Neural cell (in vitro differentiated cells): ENCODE measurements around the gene USP31. TPM values are rescaled to one million over a fixed set of nuclear protein-coding genes. Genes with fewer than 3 reads are reported as not detected.

Experiments
- H2AFZ ChIP-seq: fragments of 200-600, 300-800 bp; sonication (generic), shearing (Covaris generic); 2 replicates; pipeline ENCODE4 v1.6.0; 2014; ENCODE audit warnings: low read depth, mild to moderate bottlenecking, antibody characterized with exemption, low read length, moderate library complexity
- H3F3A ChIP-seq: fragments of 200-600 bp; shearing (Covaris generic); 2 replicates; pipeline ENCODE4 v1.6.1; 2016; ENCODE audit warnings: mild to moderate bottlenecking, moderate library complexity, mixed read lengths, antibody characterized with exemption, low read length; ENCODE audit not compliant: insufficient read depth, poor library complexity, severe bottlenecking
- H3K27ac ChIP-seq: fragments of 200-600, 300-800 bp; sonication (generic), shearing (Covaris generic); 2 replicates; pipeline ENCODE4 v1.5.1; 2014; ENCODE audit warnings: mild to moderate bottlenecking, low read length, moderate library complexity
- H3K27me3 ChIP-seq: fragments of 300-800, 200-600 bp; sonication (generic), shearing (Covaris generic); 2 replicates; pipeline ENCODE4 v1.6.0; 2014; ENCODE audit warnings: mild to moderate bottlenecking, low read depth, low read length, moderate library complexity; ENCODE audit not compliant: insufficient read depth
- H3K36me3 ChIP-seq: fragments of 300-800, 200-600 bp; sonication (generic), shearing (Covaris generic); 2 replicates; pipeline ENCODE4 v1.5.1; 2014; ENCODE audit warnings: mild to moderate bottlenecking, antibody characterized with exemption, low read length, moderate library complexity; ENCODE audit not compliant: insufficient read depth
- H3K4me2 ChIP-seq: fragments of 300-800, 200-600 bp; sonication (generic), shearing (Covaris generic); 2 replicates; pipeline ENCODE4 v1.6.0; 2014; ENCODE audit warnings: mild to moderate bottlenecking, low read length
- H3K4me3 ChIP-seq: fragments of 300-800, 200-600 bp; sonication (generic), shearing (Covaris generic); 2 replicates; pipeline ENCODE4 v1.5.1; 2014; ENCODE audit warnings: mild to moderate bottlenecking, low read length, moderate library complexity
- H3K79me2 ChIP-seq: fragments of 200-600 bp; shearing (Covaris generic); replicated peaks from 2 replicates; pipeline ENCODE4 v1.6.0; 2014; ENCODE audit warnings: mild to moderate bottlenecking, low read length, moderate library complexity; ENCODE audit not compliant: insufficient read depth
- H3K9ac ChIP-seq: fragments of 300-800, 200-600 bp; sonication (generic), shearing (Covaris generic); 2 replicates; pipeline ENCODE4 v1.6.1; 2016; ENCODE audit warnings: mild to moderate bottlenecking, low read length, mixed read lengths
- H3K9me2 ChIP-seq: fragments of 200-600 bp; shearing (Covaris generic); 2 replicates; pipeline ENCODE4 v1.6.1; 2016; ENCODE audit warnings: mild to moderate bottlenecking, low read length, mixed read lengths; ENCODE audit not compliant: insufficient read depth
- H3K9me3 ChIP-seq: fragments of 200-600, 300-800 bp; sonication (generic), shearing (Covaris generic); 2 replicates; pipeline ENCODE4 v1.6.1; 2016; ENCODE audit warnings: mild to moderate bottlenecking, mixed run types, low read length, moderate library complexity, mixed read lengths
- H4K20me1 ChIP-seq: fragments of 200-600 bp; shearing (Covaris generic); 2 replicates; pipeline ENCODE4 v1.6.1; 2016; ENCODE audit warnings: mild to moderate bottlenecking, mixed run types; ENCODE audit not compliant: insufficient read depth
- EP300 ChIP-seq: fragments of 450-650 bp; conservative IDR thresholded peaks from 2 replicates; pipeline ENCODE4 v1.6.1; 2014; ENCODE audit warnings: antibody characterized with exemption, mild to moderate bottlenecking, moderate library complexity; ENCODE audit not compliant: poor library complexity, severe bottlenecking
- EZH2 ChIP-seq: fragments of 200-600, 300-800 bp; shearing (Covaris generic), sonication (generic); IDR thresholded peaks from 2 replicates; pipeline ENCODE4 v1.6.1; 2014; ENCODE audit warnings: antibody characterized with exemption, low read length, borderline replicate concordance, mild to moderate bottlenecking; ENCODE audit not compliant: insufficient read depth, poor library complexity, severe bottlenecking
- MXI1 ChIP-seq: fragments of 450-650 bp; conservative IDR thresholded peaks from 2 replicates; pipeline ENCODE4 v1.6.1; 2014; ENCODE audit warnings: antibody characterized with exemption, mild to moderate bottlenecking; ENCODE audit not compliant: poor library complexity, severe bottlenecking
- POLR2AphosphoS5 ChIP-seq: IDR thresholded peaks from 2 replicates; pipeline ENCODE4 v1.6.1; 2012
- RAD21 ChIP-seq: fragments of 450-650 bp; conservative IDR thresholded peaks from 2 replicates; pipeline ENCODE4 v1.6.1; 2014; ENCODE audit warnings: antibody characterized with exemption, mild to moderate bottlenecking, moderate library complexity
- REST ChIP-seq: IDR thresholded peaks from 2 replicates; pipeline ENCODE4 v1.6.1; 2012; ENCODE audit warnings: borderline replicate concordance
- SMC3 ChIP-seq: fragments of 450-650 bp; conservative IDR thresholded peaks from 2 replicates; pipeline ENCODE4 v1.6.1; 2014; ENCODE audit warnings: antibody characterized with exemption, mild to moderate bottlenecking, moderate library complexity; ENCODE audit not compliant: poor library complexity
- TAF1 ChIP-seq: IDR thresholded peaks from 2 replicates; pipeline ENCODE4 v1.6.1; 2012; ENCODE audit warnings: low read depth
- polyA plus RNA-seq: library from polyadenylated mRNA; depleted of rRNA; stranded (reverse); fragments of >200 nt; gene quantifications from 2 replicates; pipeline ENCODE4 v1.2.3, GENCODE V29; 2014
- TF ChIP-seq, protein P1 (sequence below): fragments of 450-650 bp; IDR thresholded peaks from 2 replicates; pipeline ENCODE4 v1.5.1; 2014; ENCODE audit warnings: antibody characterized with exemption, mild to moderate bottlenecking, moderate library complexity; ENCODE audit not compliant: poor library complexity, severe bottlenecking

USP31 gene
- polyA plus RNA-seq, 1 donor from 2014 or later, result 5.8 TPM

- Histone ChIP-seq H3K9ac (no peak overlapping the region), H4K20me1 (no peaks in the 10 kb centered on the region), H3K27me3 (no peaks in the 10 kb centered on the region), H3K27ac (no peak overlapping the region), H3F3A (no peaks in the 10 kb centered on the region), H2AFZ (no peak overlapping the region), H3K4me2 (no peak overlapping the region), H3K36me3 (no peaks in the 10 kb centered on the region), H3K79me2 (no peaks in the 10 kb centered on the region), H3K4me3 (no peak overlapping the region), H3K9me2 (no peaks in the 10 kb centered on the region), H3K9me3 (no peaks in the 10 kb centered on the region)
- no peak for TF ChIP-seq SMC3
- no peak for TF ChIP-seq TAF1
- no peak for TF ChIP-seq MXI1
- TF ChIP-seq, protein P1, sequence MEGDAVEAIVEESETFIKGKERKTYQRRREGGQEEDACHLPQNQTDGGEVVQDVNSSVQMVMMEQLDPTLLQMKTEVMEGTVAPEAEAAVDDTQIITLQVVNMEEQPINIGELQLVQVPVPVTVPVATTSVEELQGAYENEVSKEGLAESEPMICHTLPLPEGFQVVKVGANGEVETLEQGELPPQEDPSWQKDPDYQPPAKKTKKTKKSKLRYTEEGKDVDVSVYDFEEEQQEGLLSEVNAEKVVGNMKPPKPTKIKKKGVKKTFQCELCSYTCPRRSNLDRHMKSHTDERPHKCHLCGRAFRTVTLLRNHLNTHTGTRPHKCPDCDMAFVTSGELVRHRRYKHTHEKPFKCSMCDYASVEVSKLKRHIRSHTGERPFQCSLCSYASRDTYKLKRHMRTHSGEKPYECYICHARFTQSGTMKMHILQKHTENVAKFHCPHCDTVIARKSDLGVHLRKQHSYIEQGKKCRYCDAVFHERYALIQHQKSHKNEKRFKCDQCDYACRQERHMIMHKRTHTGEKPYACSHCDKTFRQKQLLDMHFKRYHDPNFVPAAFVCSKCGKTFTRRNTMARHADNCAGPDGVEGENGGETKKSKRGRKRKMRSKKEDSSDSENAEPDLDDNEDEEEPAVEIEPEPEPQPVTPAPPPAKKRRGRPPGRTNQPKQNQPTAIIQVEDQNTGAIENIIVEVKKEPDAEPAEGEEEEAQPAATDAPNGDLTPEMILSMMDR, result no peak
- no peak for TF ChIP-seq REST
Observed at GRCh38 chr16:23062524-23062923, 86.7 kb downstream of the USP31 start.

GRCh38 chr16:23061669-23062068, 87.6 kb downstream of the USP31 start:
- H3F3A ChIP-seq, result no peaks in the 10 kb centered on the region
- H3K4me3 ChIP-seq, result no peak overlapping the region
- H3K36me3 ChIP-seq, result no peaks in the 10 kb centered on the region
- no peak overlapping the region for H3K4me2 ChIP-seq
- H3K9me2 ChIP-seq, result no peaks in the 10 kb centered on the region
- no peak for TF ChIP-seq REST
- no peak for TF ChIP-seq TAF1
- TF ChIP-seq SMC3, result no peak
- TF ChIP-seq RAD21, result no peak
- TF ChIP-seq, protein P1, result no peak
- TF ChIP-seq EP300, result no peak
- no peak for TF ChIP-seq MXI1
- TF ChIP-seq EZH2, result no peak
- no peak for TF ChIP-seq POLR2AphosphoS5
- H3K27me3 ChIP-seq, result no peaks in the 10 kb centered on the region
- no peak overlapping the region for H2AFZ ChIP-seq
- H3K9me3 ChIP-seq, result peaks cover 3% of the 10 kb centered on the region
- no peak overlapping the region for H3K27ac ChIP-seq
- no peak overlapping the region for H3K9ac ChIP-seq
- no peaks in the 10 kb centered on the region for H3K79me2 ChIP-seq
- no peaks in the 10 kb centered on the region for H4K20me1 ChIP-seq
